Activated T-cell treated with anti-CD3 and anti-CD28 coated beads, Interleukin-2, amount 50 U/mL, for 4 hours (primary cell): ENCODE data around the gene TMC7. TPM values are rescaled to one million over a fixed set of nuclear protein-coding genes. Genes with fewer than 3 reads are reported as not detected.
A peak's percentile ranks its signal among the peaks of the same experiment; 100 is the strongest.

Experiments
- ATAC-seq, 2 donors: fragments of 200-7000 bp; cut with Tn5 transposase; one replicate each; pipeline ENCODE4 v1.10.0; 2021
- DNase-seq: peaks from one replicate; pipeline ENCODE4 v3.0.0-alpha.2; 2020
- H3K27me3 Mint-ChIP-seq: one replicate; pipeline ENCODE4 v1.8.0; 2021; ENCODE audit warnings: low read depth, mixed read lengths
- H3K36me3 Mint-ChIP-seq: one replicate; pipeline ENCODE4 v1.8.0; 2022; ENCODE audit warnings: mixed read lengths; ENCODE audit not compliant: insufficient read depth
- H3K4me1 Mint-ChIP-seq: one replicate; pipeline ENCODE4 v1.8.0; 2021; ENCODE audit warnings: low read depth, mixed read lengths
- H3K4me3 Mint-ChIP-seq: one replicate; pipeline ENCODE4 v1.8.0; 2021; ENCODE audit warnings: mild to moderate bottlenecking, moderate library complexity, mixed read lengths
- H3K9me3 Mint-ChIP-seq: one replicate; pipeline ENCODE4 v1.8.0; 2021; ENCODE audit warnings: mixed read lengths
- total RNA-seq, 3 donors: library from RNA; stranded (reverse); gene quantifications; one replicate each; pipeline ENCODE4 v1.2.1, GENCODE V29; 2021

TMC7 gene
- total RNA-seq, 3 donors from 2014 or later = not detected

DNA sequence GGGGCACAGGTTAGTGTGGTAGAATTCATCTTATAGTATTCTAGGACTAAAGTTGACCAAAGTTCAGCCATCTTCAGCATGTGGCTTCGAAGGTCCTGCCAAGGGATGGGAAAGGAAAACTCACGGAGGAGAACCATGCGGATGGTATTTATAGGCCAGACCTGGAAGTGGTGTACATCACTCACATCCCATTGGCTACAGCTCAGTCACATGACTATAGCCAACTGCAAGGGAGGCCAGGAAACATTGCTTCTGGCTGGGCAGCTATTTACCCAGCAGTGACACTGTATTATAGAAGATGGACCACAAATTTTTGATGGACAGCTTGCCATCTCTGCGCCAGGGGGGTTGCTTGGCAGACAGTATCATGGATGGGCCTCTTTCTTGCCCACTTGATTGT lies 48.0 kb downstream of the TMC7 start:
- no peak for ATAC-seq
- H3K36me3 Mint-ChIP-seq = no peaks in the 10 kb centered on the region
- H3K4me3 Mint-ChIP-seq = no peak overlapping the region
- no peaks in the 10 kb centered on the region for H3K4me1 Mint-ChIP-seq
- H3K27me3 Mint-ChIP-seq = no peaks in the 10 kb centered on the region
- no peak for DNase-seq
- H3K9me3 Mint-ChIP-seq = peaks cover 4% of the 10 kb centered on the region

DNA sequence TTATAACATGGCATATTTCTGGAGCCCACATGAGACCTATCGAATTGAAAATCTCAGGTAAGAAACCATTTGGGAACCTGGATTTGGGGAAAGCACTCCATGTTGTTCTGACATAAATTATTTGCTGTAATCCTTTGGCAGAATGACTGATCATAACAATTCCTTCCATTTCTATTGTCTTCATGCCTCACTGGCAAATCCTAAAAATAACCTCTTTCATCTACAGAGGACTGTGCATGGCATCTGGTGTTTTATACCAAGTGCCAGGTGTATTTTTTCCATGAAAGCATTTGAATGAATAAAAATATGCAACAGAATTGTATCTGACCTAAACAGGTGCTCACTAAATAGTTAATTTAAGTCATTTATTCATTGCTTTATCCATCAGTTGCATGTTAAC lies 50.0 kb downstream of the TMC7 start:
- no peak overlapping the region for H3K4me3 Mint-ChIP-seq
- no peaks in the 10 kb centered on the region for H3K27me3 Mint-ChIP-seq
- H3K9me3 Mint-ChIP-seq = peaks cover 4% of the 10 kb centered on the region
- ATAC-seq = no peak
- no peaks in the 10 kb centered on the region for H3K36me3 Mint-ChIP-seq
- DNase-seq = no peak
- no peaks in the 10 kb centered on the region for H3K4me1 Mint-ChIP-seq

DNA sequence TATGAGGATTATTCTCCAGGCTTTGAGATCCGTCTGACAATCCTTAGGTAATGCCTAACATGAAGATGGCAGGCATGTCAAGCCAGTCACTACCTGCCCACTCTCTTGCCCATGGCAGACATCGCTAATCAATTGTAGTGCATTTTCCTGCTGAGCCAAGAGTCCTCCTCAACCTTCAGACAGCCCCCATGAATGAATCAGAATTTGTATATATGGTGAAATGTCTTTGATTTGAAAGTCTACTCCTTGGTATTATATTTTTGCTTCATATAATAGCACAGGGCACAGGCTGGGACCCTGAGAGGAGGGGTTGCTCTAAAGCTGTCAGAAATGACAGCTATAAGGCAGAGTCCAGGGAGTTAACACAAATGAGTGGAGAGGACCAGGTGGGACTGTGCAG lies 56.7 kb downstream of the TMC7 start:
- no peaks in the 10 kb centered on the region for H3K27me3 Mint-ChIP-seq
- H3K4me3 Mint-ChIP-seq = no peak overlapping the region
- no peaks in the 10 kb centered on the region for H3K36me3 Mint-ChIP-seq
- no peaks in the 10 kb centered on the region for H3K4me1 Mint-ChIP-seq
- ATAC-seq (no peak), DNase-seq (no peak)
- H3K9me3 Mint-ChIP-seq = peaks cover 4% of the 10 kb centered on the region

DNA sequence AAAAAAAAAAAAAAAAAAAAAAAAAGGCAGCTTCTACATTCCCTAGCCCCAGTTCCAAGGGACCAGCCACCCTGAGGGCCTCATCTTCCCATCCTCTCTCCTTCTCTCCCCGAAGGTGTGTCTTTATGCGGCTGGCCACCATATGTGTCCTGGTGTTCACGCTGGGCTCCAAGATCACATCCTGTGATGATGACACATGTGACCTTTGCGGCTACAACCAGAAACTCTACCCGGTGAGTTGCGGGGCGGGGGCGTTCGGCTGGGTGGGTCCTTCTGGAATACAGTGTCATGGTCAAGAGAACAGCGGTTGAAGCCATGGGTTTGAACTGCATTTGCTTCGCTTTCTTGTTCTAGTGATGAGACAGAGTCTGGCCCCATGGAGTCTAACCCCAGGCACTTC lies 61.0 kb downstream of the TMC7 start:
- ATAC-seq = no peak
- H3K4me3 Mint-ChIP-seq = no peak overlapping the region

DNA sequence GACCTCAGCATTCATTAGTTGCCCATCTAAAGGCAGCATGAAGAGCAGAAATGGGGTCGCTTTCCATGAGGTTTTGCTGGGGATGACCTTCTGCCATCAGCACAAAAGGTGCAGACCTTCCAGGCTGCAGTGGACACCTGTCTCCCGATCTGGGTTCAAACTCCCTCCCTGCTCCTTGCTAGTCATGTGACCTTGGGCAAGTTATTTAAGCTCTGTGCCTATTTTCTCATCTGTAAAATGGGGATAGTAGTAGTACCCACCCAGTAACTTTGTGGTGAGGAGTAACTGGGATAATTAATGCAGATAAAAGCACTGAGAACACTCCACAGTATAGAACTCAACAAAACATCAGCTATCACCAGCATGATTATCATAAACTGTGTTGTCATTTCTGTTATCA lies 62.3 kb downstream of the TMC7 start:
- no peak overlapping the region for H3K4me3 Mint-ChIP-seq
- no peaks in the 10 kb centered on the region for H3K4me1 Mint-ChIP-seq
- no peaks in the 10 kb centered on the region for H3K27me3 Mint-ChIP-seq
- no peaks in the 10 kb centered on the region for H3K36me3 Mint-ChIP-seq
- no peaks in the 10 kb centered on the region for H3K9me3 Mint-ChIP-seq
- ATAC-seq = no peak
- DNase-seq = no peak

More for the DNA sequence above, 61.0 kb downstream of the TMC7 start:
- H3K9me3 Mint-ChIP-seq = no peaks in the 10 kb centered on the region
- no peak for DNase-seq
- H3K4me1 Mint-ChIP-seq = no peaks in the 10 kb centered on the region
- no peaks in the 10 kb centered on the region for H3K27me3 Mint-ChIP-seq
- no peaks in the 10 kb centered on the region for H3K36me3 Mint-ChIP-seq

DNA sequence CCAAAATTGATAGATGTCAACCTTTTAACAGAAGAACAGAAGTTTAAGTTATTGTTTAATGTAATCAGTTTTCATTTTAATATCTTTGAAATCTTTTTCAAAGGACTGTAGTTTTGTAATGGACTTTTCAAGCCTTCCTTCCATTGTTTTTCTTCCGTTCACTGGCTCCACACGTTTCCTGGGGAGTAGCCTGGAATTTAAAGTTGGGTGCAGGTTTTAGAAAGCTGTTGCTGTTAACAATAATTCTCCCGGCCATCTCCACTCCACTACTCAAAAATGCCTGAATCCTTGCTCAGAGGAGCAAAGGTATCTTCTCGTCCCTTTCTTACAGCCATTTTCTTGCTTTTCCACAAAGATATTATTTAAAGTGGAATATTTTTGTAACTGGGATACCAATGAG lies 79.0 kb downstream of the TMC7 start:
- DNase-seq (no peak), ATAC-seq (no peak)
- Mint-ChIP-seq H3K9me3 (no peaks in the 10 kb centered on the region), H3K4me3 (no peak overlapping the region), H3K4me1 (peaks cover 5% of the 10 kb centered on the region), H3K36me3 (no peaks in the 10 kb centered on the region), H3K27me3 (no peaks in the 10 kb centered on the region)

DNA sequence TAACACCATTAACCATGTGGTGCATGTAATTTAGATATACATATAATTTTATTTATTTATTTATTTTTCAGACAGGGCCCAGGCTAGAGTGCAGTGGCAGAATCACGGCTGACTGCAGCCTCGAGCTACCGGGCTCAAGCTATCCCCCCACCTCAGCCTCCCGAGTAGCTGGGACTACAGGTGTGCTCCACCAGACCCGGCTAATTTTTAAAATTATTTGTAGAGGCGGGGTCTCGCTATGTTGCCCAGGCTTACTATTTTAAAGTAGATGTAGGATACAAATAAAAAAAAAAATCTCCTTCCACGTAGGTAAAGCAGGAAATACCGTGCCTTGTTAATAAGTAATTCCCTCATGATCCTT lies 83.2 kb downstream of the TMC7 start:
- DNase-seq (no peak), ATAC-seq (no peak)
- Mint-ChIP-seq H3K36me3 (peaks cover 4% of the 10 kb centered on the region), H3K27me3 (no peaks in the 10 kb centered on the region), H3K4me1 (peaks cover 15% of the 10 kb centered on the region), H3K4me3 (peak overlapping the region; percentile 90), H3K9me3 (no peaks in the 10 kb centered on the region)

DNA sequence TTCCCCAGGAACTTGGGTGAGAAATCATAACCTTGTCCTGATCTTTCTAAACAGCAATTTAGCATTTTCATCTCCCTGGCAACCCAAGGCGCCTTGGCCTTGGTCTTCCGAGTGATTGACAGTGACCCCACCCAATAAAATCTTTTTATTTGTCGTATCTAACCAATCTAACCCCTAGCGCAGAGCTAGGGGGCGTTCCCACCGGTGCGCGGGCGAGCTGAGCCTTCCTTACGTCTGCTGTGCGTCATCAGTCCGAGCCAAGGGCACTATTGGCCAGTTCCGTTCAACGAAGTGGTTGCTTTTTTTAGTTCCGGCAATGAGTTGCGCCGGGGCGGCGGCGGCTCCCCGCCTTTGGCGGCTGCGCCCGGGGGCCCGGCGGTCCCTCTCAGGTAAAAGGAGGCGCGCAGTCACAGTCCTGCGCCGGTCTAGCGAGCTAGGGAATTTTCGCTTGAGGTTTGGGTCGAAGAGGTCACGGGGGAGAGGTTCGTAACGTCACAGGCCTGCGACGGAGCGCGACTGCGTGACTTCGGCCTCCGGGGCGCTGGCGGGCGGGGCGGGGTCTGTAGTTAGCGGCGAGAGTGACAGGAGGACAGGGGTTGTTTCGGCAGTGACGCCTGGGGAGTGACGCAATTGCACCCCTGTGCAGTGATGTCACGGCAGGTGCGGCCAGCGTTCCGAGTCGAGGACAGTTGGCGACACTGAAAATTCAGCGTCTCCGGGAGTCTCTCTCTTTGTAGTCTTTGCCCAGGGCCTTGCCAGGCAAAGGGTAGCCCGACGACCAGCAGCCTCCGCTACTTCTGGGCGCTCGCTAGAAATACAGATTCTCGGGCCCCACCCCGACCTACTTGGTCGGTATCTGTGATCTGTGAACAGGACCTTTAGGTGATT lies 83.9 kb downstream of the TMC7 start, which contains the start of gene COQ7:
TSS of gene COQ7 (plus strand) at position 266 of the 888 bp plus-strand sequence. CDS start at position 317, 51 bp downstream.
- ATAC-seq = peak; percentile 94
- H3K9me3 Mint-ChIP-seq = no peaks in the 10 kb centered on the region
- peak within 1 kb of the TSS; percentile 90 for H3K4me3 Mint-ChIP-seq
- peaks cover 15% of the 10 kb centered on the region for H3K4me1 Mint-ChIP-seq
- no peaks in the 10 kb centered on the region for H3K27me3 Mint-ChIP-seq
- H3K36me3 Mint-ChIP-seq = peaks cover 10% of the 10 kb centered on the region
- DNase-seq = peak; percentile 97

DNA sequence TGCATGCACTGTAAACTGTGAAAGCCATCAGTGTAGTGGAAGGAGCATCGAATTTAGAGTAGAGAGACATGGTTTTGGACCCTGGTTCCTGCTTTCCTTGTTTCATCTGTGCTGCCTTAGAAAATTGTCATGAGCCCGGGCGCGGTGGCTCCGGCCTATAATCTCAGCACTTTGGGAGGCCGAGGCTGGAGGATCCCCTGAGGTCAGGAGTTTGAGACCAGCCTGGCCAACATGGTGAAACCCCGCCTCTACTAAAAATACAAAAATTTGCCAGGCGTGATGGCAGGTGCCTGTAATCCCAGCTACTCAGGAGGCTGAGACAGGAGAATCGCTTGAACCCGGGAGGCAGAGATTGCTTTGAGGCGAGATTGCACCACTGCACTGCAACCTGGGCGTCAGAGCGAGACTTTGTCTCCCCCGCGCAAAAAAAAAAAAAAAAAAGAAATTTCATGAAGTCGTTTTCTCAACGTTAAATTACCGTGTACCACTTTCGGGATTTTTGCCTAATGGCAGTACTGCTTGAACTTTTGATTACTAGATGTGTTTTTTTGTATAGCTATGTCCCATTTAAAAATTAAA lies 84.6 kb downstream of the TMC7 start:
- peaks cover 10% of the 10 kb centered on the region for H3K36me3 Mint-ChIP-seq
- H3K27me3 Mint-ChIP-seq = no peaks in the 10 kb centered on the region
- ATAC-seq = no peak
- H3K9me3 Mint-ChIP-seq = no peaks in the 10 kb centered on the region
- no peak for DNase-seq
- H3K4me1 Mint-ChIP-seq = peaks cover 15% of the 10 kb centered on the region
- peak overlapping the region; percentile 90 for H3K4me3 Mint-ChIP-seq

DNA sequence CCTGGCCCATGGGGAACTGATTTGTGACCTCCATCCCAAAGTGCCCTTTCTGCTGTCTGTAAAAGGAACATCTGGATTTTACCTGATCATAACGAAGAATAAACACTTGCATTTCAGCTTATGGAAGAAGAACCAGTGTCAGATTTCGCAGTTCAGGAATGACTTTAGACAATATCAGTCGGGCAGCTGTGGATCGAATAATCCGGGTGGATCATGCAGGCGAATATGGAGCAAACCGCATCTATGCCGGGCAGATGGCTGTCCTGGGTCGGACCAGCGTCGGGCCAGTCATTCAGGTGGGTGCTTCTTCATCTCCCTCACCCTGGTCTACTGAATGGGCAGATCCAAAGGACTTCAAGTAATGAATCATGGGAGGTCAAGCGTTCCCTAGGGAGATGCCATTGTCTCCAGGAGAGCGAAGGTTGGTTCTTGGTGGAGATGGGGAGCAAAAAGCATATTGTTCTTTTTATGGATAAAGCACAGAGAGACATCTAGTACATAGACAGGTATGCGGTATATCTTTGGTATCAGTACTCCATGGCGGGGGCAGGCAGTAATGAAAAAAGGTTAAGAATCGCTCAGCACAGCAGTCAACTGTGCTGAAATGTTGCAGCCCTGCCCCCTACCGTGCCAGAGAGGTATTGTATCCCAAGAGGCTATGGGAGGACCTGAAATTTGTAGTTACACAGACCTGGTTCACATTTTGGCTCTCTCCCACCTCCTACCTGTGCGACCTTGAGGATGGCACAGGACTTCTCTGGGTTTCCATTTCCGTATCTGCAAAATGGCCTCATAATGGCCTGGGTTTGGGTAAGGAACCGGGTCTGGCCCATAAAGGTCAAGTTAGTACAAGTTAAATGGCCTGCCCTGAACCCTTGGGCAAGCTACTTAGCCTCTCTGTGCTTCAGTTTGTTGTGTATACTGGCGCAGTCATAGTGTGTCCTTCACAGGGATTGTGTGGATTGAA lies 88.4 kb downstream of the TMC7 start:
- Mint-ChIP-seq H3K4me1 (peaks cover 13% of the 10 kb centered on the region), H3K4me3 (no peak overlapping the region), H3K27me3 (no peaks in the 10 kb centered on the region), H3K9me3 (no peaks in the 10 kb centered on the region), H3K36me3 (peaks cover 20% of the 10 kb centered on the region)
- ATAC-seq = no peak
- peak; percentile 32 for DNase-seq

DNA sequence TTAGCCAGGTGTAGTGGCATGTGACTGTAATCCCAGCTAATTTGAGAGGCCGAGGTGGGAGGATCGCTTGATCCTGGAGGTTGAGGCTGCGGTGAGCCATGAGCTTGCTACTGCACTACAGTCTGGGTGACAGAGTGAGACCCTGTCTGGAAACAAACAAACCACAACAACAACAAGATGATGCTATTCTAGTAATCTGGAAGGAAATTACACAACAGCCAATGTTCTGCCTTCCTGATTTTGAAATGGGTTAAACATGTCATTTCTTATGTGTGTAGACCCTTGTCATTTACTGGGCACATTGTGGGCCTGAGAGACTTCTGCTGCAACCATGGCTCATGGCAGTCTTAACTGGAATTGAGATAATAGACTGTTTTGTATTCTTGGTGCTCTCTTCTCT lies 89.6 kb downstream of the TMC7 start:
- DNase-seq (no peak), ATAC-seq (no peak)
- Mint-ChIP-seq H3K9me3 (no peaks in the 10 kb centered on the region), H3K4me1 (peaks cover 4% of the 10 kb centered on the region), H3K4me3 (no peak overlapping the region), H3K27me3 (no peaks in the 10 kb centered on the region), H3K36me3 (peaks cover 24% of the 10 kb centered on the region)

DNA sequence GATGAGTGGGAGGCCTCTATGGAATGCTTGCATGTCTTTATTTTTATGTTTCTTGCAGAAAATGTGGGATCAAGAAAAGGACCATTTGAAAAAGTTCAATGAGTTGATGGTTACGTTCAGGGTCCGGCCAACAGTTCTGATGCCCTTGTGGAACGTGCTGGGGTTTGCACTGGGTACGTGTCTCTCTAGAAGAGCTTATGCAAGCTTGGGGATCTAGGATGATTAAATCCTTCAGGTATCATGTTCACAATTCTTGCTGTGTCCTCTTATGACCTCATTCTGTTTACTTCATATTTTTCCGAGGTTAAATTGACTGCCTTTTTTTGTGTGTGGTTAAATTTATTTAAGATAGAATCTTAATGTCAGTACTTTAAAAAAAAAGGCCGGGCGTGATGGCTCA lies 90.1 kb downstream of the TMC7 start:
- peaks cover 2% of the 10 kb centered on the region for H3K4me1 Mint-ChIP-seq
- no peaks in the 10 kb centered on the region for H3K27me3 Mint-ChIP-seq
- no peak for ATAC-seq
- no peaks in the 10 kb centered on the region for H3K9me3 Mint-ChIP-seq
- no peak for DNase-seq
- no peak overlapping the region for H3K4me3 Mint-ChIP-seq
- H3K36me3 Mint-ChIP-seq = peaks cover 28% of the 10 kb centered on the region

DNA sequence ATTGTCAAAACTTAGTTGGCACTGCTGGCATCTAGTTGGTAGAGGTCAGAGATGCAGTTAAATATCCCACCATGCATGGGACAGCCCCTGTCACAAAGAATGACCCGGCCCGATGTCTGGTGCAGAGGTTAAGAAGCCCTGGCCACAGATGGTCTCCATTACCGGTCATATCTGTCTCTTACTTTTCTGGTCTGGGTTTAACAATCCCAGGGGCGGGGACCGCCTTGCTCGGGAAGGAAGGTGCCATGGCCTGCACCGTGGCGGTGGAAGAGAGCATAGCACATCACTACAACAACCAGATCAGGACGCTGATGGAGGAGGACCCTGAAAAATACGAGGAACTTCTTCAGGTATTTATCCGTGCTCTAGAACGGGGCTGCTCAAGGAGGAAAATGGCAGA lies 91.8 kb downstream of the TMC7 start:
- peaks cover 35% of the 10 kb centered on the region for H3K36me3 Mint-ChIP-seq
- no peaks in the 10 kb centered on the region for H3K27me3 Mint-ChIP-seq
- ATAC-seq (no peak), DNase-seq (no peak)
- no peaks in the 10 kb centered on the region for H3K9me3 Mint-ChIP-seq
- no peak overlapping the region for H3K4me3 Mint-ChIP-seq
- no peaks in the 10 kb centered on the region for H3K4me1 Mint-ChIP-seq

DNA sequence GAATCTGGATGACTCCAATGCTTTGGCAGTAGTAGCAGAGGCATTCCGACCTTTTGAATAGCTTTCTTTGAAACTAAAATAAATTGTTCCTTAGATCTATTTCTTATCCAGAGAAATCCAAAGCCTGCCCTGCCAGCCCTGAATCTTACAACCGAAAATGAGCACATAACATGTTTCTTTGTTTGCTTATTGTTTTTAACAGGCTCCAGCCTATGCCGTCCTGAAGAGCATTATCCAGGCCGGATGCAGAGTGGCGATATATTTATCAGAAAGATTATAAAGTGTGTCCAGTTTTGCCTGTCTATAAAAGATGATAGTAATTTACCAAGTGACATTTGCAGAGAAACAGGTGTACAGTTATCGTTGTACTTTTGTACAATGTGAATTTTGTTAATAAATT lies 94.1 kb downstream of the TMC7 start:
- H3K4me1 Mint-ChIP-seq = no peaks in the 10 kb centered on the region
- no peaks in the 10 kb centered on the region for H3K9me3 Mint-ChIP-seq
- ATAC-seq (no peak), DNase-seq (no peak)
- H3K4me3 Mint-ChIP-seq = no peak overlapping the region
- H3K36me3 Mint-ChIP-seq = peaks cover 37% of the 10 kb centered on the region
- no peaks in the 10 kb centered on the region for H3K27me3 Mint-ChIP-seq
